ENCODE results near the gene TRMT2A.

Gene TRMT2A

DNA sequence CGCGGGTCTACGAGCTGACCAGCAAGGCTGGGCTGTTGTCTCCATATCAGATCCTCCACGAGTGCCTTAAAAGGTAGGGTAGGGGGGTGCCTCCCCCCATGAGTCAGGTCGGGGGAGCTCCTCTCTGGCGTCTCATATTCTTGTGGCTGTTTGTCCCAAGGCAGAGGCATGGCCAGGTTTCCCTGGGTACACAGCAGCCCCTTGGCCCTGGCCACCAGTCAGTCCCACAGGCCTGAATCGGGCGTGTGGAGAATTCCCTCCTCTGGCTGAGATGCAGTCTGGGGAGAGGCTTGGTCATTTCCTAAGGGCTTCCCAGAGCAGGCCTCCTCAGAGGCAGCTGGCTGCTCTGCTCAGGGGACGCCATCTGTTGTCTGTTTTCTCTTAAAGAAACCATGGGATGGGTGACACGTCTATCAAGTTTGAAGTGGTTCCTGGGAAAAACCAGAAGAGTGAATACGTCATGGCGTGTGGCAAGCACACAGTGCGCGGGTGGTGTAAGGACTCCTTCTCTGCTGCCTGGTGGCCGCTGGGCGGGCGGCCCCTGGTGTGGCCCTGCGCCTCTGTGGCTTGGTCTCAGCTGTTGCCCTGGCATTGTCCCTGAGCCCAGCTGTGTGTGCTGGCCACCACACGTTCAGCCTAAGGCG is 10.7 kb downstream of the TRMT2A start:
- Histone ChIP-seq H3K4me3 (ENCODE audit: low read length, poor library complexity, severe bottlenecking) (no peak overlapping the region), H3K36me3 (ENCODE audit: insufficient read depth, low read length) (peaks cover 90% of the 10 kb centered on the region; the same call in 1 of the 2 replicates), H3K79me2 (ENCODE audit: insufficient read depth, low read length) (peaks cover 43% of the 10 kb centered on the region), H3K27me3 (ENCODE audit: insufficient read depth, low read length, poor library complexity, severe bottlenecking) (no peaks in the 10 kb centered on the region), H3K9me2 (replicated peaks; ENCODE audit: low read depth, low read length) (no peaks in the 10 kb centered on the region), H4K20me1 (ENCODE audit: insufficient read depth, low read length, poor library complexity, severe bottlenecking) (peaks cover 34% of the 10 kb centered on the region), H3K4me1 (ENCODE audit: insufficient read depth, low read length, poor library complexity, severe bottlenecking) (no peaks in the 10 kb centered on the region), H3K9ac (ENCODE audit: low read depth, low read length, poor library complexity, severe bottlenecking) (no peak overlapping the region), H3K4me2 (ENCODE audit: low read depth, low read length, poor library complexity, severe bottlenecking) (no peak overlapping the region), H3K9me3 (ENCODE audit: insufficient read depth, low read depth, low read length) (no peaks in the 10 kb centered on the region), H3F3A (ENCODE audit: low read depth) (no peaks in the 10 kb centered on the region), H2AFZ (ENCODE audit: low read length) (no peak overlapping the region)
- no peak for TF ChIP-seq EZH2phosphoT487 (IDR thresholded peaks at IDR 0.05; ENCODE audit: borderline replicate concordance)
- TF ChIP-seq, protein P1, sequence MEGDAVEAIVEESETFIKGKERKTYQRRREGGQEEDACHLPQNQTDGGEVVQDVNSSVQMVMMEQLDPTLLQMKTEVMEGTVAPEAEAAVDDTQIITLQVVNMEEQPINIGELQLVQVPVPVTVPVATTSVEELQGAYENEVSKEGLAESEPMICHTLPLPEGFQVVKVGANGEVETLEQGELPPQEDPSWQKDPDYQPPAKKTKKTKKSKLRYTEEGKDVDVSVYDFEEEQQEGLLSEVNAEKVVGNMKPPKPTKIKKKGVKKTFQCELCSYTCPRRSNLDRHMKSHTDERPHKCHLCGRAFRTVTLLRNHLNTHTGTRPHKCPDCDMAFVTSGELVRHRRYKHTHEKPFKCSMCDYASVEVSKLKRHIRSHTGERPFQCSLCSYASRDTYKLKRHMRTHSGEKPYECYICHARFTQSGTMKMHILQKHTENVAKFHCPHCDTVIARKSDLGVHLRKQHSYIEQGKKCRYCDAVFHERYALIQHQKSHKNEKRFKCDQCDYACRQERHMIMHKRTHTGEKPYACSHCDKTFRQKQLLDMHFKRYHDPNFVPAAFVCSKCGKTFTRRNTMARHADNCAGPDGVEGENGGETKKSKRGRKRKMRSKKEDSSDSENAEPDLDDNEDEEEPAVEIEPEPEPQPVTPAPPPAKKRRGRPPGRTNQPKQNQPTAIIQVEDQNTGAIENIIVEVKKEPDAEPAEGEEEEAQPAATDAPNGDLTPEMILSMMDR (conservative IDR thresholded peaks at IDR 0.05; ENCODE audit: low read length), result no peak

DNA sequence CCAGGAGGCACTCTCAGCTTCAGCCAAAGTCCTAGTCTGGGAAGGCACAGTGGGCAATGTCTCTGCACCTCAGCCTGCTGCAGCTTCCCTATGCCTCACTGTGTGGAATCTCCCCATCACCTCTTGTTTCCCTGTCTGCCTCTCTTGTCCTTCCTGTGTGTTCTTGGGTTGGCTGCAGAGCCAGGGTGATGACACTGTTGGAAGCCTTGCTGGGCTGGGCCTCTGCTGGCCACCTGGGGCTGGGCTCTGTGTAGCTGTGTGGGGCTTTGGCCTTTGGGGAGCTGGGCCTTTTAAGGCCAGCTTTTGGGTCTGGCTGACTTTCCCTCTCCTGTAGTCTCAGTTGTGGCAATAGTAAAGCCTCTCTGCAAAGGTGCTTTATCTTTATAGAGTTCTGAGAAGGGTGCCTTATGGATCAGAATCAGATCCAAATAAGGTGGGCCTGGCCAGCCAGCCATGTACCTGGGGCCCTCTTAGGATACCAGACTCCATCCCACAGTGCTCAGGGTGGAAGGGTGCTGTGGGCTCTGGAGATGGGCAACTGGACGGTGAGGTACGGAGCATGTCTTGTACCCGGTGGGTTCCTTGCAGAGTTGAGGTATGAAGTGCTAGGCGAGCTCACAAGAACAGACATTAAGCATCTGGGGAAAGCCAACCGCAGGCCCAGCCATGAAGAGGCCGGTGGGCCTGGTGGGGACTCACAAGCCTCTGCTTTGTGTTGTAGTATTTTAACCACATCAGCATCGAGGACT is 11.4 kb downstream of the TRMT2A start:
- peaks cover 46% of the 10 kb centered on the region for H3K79me2 ChIP-seq (ENCODE audit: insufficient read depth, low read length)
- peaks cover 34% of the 10 kb centered on the region for H4K20me1 ChIP-seq (ENCODE audit: insufficient read depth, low read length, poor library complexity, severe bottlenecking)
- no peak overlapping the region for H2AFZ ChIP-seq (ENCODE audit: low read length)
- no peak overlapping the region for H3K4me2 ChIP-seq (ENCODE audit: low read depth, low read length, poor library complexity, severe bottlenecking)
- TF ChIP-seq, protein P1 (conservative IDR thresholded peaks at IDR 0.05; ENCODE audit: low read length), result no peak
- no peak for TF ChIP-seq EZH2phosphoT487 (IDR thresholded peaks at IDR 0.05; ENCODE audit: borderline replicate concordance)
- H3K9me3 ChIP-seq (ENCODE audit: insufficient read depth, low read depth, low read length), result no peaks in the 10 kb centered on the region
- H3K4me1 ChIP-seq (ENCODE audit: insufficient read depth, low read length, poor library complexity, severe bottlenecking), result no peaks in the 10 kb centered on the region
- no peaks in the 10 kb centered on the region for H3F3A ChIP-seq (ENCODE audit: low read depth)
- no peak overlapping the region for H3K9ac ChIP-seq (ENCODE audit: low read depth, low read length, poor library complexity, severe bottlenecking)
- no peaks in the 10 kb centered on the region for H3K9me2 ChIP-seq (replicated peaks; ENCODE audit: low read depth, low read length)
- no peaks in the 10 kb centered on the region for H3K27me3 ChIP-seq (ENCODE audit: insufficient read depth, low read length, poor library complexity, severe bottlenecking)
- peaks cover 93% of the 10 kb centered on the region; the same call in 1 of the 2 replicates for H3K36me3 ChIP-seq (ENCODE audit: insufficient read depth, low read length)
- no peak overlapping the region for H3K4me3 ChIP-seq (ENCODE audit: low read length, poor library complexity, severe bottlenecking)

DNA sequence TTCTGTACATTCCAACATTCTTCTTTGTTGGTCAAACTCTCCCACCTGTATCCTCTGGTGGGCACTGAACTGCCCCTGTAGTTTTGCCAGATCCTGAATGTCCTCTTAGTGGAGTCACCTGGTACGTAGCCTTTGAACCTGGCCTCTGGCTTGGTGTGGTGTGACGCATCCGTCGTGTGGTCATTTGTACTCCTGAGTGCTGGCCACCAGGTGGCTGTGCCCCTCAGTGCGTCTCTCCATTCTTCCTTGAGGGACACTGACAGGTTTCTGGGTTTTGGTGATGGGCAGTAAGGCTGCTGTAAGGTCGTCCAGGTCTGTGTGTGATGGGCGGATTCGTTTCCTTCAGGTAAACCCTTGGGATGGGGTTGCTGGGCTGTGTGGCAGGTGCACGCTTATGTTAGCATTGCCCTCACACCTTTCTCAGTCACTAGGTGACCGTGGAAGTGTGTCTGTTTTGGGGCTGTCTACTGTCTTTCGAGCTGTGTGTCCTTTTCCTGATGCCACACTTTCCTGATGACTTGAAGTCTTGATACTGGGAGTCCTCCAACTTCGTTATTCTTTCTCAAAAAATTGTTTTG is 14.7 kb downstream of the TRMT2A start:
- TF ChIP-seq, protein P1 (conservative IDR thresholded peaks at IDR 0.05; ENCODE audit: low read length), result no peak
- TF ChIP-seq EZH2phosphoT487 (IDR thresholded peaks at IDR 0.05; ENCODE audit: borderline replicate concordance), result no peak
- Histone ChIP-seq H3K4me2 (ENCODE audit: low read depth, low read length, poor library complexity, severe bottlenecking) (no peak overlapping the region), H4K20me1 (ENCODE audit: insufficient read depth, low read length, poor library complexity, severe bottlenecking) (peaks cover 44% of the 10 kb centered on the region), H3K36me3 (ENCODE audit: insufficient read depth, low read length) (peaks cover 87% of the 10 kb centered on the region; the same call in 1 of the 2 replicates), H3K4me3 (ENCODE audit: low read length, poor library complexity, severe bottlenecking) (no peak overlapping the region), H3K79me2 (ENCODE audit: insufficient read depth, low read length) (peaks cover 65% of the 10 kb centered on the region), H3K4me1 (ENCODE audit: insufficient read depth, low read length, poor library complexity, severe bottlenecking) (no peaks in the 10 kb centered on the region), H3K9me3 (ENCODE audit: insufficient read depth, low read depth, low read length) (no peaks in the 10 kb centered on the region), H3K9me2 (replicated peaks; ENCODE audit: low read depth, low read length) (no peaks in the 10 kb centered on the region), H3K9ac (ENCODE audit: low read depth, low read length, poor library complexity, severe bottlenecking) (no peak overlapping the region), H3K27me3 (ENCODE audit: insufficient read depth, low read length, poor library complexity, severe bottlenecking) (no peaks in the 10 kb centered on the region), H3F3A (ENCODE audit: low read depth) (no peaks in the 10 kb centered on the region), H2AFZ (ENCODE audit: low read length) (no peak overlapping the region)

Data from Loucy (cell line).